ENCODE results near the gene KRTAP5-3.
A peak's percentile ranks its signal among the peaks of the same experiment; 100 is the strongest.
"Not testable (repeated sequence)": the region's sequence is repeated elsewhere in the genome, so short reads cannot be mapped to it uniquely, and the experiment has no call there.

Gene KRTAP5-3

DNA sequence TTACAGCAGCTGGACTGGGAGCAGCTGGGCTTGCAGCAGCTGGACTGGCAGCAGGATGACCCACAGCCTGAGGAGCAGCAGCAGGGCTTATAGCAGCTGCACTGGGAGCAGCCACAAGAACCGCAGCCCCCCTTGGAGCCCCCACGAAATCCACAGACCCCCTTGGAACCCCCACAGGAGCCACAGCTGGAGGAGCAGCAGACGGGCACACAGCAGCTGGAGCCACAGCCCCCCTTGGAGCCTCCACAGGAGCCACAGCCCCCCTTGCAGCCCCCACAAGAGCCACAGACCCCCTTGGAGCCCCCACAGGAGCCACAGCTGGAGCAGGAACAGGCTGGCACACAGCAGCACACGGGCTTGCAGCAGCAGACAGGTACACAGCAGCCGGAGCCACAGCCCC, 362 bp downstream of the KRTAP5-3 start:
- DNase-seq, result not testable (repeated sequence)

GRCh38 chr11:1607156-1607845, 962 bp downstream of the KRTAP5-3 start:
- DNase-seq, result not testable (repeated sequence)

DNA sequence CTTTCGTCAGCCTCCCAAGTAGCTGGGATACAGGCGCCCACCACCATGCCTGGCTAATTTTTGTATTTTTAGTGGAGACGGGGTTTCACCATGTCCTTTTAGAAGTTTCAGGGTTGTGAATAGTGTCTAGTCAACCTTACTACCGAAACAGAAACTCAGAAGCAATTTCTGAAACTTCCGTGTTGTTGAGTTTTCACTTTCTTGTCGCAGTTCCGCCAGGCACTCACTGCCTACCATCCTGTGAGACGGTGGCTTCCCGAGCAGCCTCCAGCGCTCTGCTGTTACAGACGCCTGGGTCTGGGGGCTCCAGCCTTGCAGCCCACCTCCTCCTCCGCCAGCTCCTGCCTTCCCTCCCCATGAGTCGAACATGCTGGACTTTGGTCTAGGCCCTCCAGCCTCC, 2.3 kb downstream of the KRTAP5-3 start:
- not testable (repeated sequence) for DNase-seq

DNA sequence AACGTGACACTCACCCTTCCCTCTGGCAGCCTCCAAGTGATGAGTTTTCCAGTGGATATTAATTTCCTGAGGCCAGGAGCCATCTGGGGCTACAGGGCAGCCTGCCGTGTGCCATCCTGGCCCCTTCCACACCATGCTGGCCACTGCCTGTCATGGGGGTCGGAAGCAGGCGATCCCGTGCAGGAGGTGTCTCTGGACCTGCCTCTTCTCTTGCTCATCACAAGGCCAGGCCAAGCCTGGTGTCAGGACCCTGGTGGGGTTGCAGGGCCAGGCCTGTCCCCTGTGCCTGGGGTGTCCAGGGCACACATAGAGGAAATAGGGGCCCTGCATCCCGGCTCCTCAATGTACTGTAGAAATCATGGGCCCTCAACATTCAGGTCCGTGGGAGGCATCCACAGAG, 3.6 kb downstream of the KRTAP5-3 start:
- DNase-seq, result no peak

DNA sequence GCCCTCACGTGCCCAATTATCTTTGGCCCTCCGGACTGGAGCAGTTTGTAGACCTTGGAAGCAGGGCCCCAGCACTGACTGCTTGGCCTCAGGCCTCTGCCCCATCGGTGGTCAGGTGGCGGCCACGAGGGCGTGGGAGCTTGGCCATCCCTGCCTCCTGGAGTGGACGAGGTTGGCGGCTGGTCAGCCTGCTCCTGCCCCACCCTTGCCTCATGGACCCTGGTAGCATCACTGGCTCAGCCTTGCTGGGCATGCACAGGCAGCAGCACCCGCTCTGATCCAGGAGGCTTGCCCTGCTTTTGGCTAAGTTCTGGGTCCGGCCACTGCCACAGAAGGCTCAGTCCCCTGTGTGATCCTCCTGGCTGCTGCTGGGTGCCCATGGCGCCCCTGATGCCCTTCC, 4.1 kb downstream of the KRTAP5-3 start:
- DNase-seq, result no peak

GRCh38 chr11:1603629-1604028, 4.6 kb downstream of the KRTAP5-3 start:
- no peak for DNase-seq

DNA sequence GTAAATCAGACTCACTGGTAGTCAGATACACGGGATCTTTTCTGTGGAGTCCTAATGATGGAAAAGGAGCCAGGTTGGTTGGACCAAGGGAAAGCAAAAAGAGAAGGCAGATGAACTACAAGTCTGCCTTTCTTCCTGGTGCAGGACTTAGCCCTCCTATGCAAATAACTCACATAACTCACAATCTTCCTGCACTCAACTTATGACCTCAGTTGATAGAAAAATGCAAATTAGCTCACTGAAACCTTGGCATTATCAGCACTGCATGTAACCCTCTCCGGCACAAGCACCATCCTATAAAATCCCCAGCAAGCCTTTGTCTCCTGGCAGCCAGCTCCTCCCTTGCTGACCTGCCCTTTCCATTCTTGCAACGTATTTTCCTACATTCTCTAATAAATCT, 6.6 kb downstream of the KRTAP5-3 start:
- DNase-seq, result not testable (repeated sequence)

DNA sequence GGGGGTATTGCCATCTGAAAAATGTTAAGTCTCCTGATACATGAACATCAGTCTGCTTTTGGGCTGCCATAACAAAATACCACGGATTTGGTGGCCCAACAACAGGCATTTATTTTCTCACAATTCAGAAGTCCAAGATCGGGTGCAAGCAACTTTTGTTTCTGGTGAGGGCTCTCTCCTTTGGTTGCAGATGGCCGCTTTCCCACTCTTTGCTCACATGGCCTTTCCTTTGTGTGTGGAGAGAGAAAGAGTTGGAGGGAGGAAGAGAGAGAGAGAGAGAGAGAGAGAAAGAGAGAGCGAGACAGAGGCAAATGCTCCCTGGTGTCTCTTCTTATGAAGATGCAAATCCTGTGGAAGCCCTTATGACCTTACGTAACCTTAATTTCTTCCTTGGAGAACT, 7.6 kb downstream of the KRTAP5-3 start:
- peak in 4 of 14 donors; percentile 3 to 39 (median 10) for DNase-seq

- no peak for DNase-seq
Observed at GRCh38 chr11:1598816-1599215, 9.4 kb downstream of the KRTAP5-3 start.

GRCh38 chr11:1598406-1598805, 9.9 kb downstream of the KRTAP5-3 start:
- DNase-seq, result not testable (repeated sequence)

DNA sequence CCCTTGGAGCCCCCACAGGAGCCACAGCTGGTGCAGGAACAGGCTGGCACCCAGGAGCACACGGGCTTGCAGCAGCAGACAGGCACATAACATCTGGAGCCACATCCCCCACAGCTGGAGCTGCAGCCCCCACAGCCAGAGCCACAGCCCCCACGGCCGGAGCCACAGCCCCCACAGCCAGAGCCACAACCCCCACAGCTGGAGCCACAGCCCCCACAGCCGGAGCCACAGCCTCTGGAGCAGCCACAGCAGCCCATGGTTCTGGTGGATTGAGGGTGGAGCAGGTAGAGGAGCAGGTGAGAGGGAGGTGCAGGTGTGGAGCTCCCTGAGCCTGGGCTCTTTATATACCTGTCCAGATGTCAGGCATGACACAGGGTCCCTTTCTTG, 10.3 kb downstream of the KRTAP5-3 start, which contains the start of gene KRTAP5-2:
KRTAP5-2 (minus strand) TSS at position 301 of the 387 bp plus-strand sequence; CDS start at position 257, 44 bp downstream.
- no peak for DNase-seq

DNA sequence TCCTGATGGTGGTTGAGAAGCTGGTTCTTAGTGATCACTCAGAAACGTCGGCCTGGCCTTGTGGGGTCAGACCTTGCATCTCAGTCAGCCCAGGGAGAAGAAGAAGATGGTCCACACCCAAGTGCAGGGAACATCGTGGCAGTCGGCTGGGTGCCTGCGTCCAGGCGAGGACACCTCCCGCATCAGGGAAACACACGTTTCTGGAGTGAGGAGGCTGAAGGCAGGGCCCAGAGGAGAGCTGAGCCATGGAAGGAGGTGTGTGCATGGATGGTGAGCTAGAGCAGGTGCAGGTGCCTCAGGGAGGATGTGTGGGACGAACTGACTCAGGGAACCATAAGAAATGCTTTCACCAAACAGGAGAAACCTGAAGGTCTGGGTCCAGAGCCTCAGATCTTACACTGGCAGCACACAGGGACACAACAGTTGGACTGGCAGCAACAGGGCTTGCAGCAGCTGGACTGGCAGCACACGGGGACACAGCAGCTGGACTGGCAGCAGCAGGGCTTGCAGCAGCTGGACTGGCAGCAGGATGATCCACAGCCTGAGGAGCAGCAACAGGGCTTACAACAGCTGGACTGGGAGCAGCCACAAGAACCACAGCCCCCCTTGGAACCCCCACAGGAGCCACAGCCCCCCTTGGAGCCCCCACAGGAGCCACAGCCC, 10.8 kb downstream of the KRTAP5-3 start:
- DNase-seq, result no peak

GRCh38 chr11:1596576-1597121, 11.6 kb downstream of the KRTAP5-3 start:
- peak in 1 of 14 donors; percentile 68 for DNase-seq

DNA sequence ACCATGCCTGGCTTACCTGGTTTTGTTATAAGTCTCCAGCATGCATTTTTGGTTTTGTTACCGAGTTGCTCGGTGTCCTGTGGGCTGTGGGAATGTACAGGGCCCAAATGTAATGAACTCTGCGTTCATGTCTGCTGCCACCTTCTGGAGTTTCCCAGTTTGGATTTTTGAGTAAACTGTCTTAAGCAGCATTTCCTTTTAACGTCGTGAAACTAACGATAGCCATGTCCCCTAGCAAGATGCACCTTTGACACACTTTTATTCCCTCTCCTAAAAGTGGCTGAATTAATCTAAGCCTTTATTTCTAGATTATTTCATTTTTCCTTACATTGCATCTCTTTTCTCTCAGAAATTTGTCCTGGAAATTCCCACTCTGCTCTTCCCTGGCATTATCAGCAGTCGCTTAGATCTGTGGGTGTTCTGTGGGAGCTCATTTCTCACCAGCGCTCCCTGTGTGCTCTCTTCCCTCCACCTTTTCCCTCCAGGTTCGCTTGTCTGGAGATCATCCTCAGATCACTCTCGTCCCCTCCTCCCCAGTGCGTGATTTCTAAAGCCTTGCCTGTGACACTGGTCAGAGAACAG, 12.2 kb downstream of the KRTAP5-3 start:
- peak in 1 of 14 donors; percentile 38 for DNase-seq

GRCh38 chr11:1592628-1593027, 15.6 kb downstream of the KRTAP5-3 start:
- no peak for DNase-seq

GRCh38 chr11:1589996-1590395, 18.3 kb downstream of the KRTAP5-3 start:
- no peak for DNase-seq

- not testable (repeated sequence) for DNase-seq
Observed at GRCh38 chr11:1589191-1589963, 18.9 kb downstream of the KRTAP5-3 start.

GRCh38 chr11:1586699-1587098, 21.6 kb downstream of the KRTAP5-3 start:
- no peak for DNase-seq

DNA sequence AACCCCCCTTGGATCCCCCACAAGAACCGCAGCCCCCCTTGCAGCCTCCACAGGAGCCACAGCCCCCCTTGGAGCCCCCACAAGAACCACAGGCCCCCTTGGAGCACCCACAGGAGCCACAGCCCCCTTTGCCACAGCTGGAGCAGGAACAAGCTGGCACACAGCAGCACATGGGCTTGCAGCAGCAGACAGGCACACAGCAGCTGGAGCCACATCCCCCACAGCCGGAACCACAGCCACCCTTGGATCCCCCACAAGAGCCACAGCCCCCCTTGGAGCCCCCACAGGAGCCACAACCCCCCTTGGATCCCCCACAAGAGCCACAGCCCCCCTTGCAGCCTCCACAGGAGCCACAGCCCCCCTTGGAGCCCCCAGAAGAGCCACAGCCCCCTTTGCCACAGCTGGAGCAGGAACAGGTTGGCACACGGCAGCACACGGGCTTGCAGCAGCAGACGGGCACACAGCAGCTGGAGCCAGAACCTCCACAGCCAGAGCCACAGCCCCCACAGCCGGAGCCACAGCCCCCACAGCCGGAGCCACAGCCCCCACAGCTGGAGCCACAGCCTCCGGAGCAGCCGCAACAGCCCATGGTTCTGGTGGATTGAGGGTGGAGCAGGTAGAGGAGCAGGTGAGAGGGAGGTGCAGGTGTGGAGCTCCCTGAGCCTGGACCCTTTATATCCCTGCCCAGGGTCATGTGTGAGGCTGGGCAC, 23.4 kb downstream of the KRTAP5-3 start, which contains the start of gene KRTAP5-1:
KRTAP5-1 (minus strand) TSS at position 623 of the 710 bp plus-strand sequence; CDS start at position 589, 34 bp downstream.
- DNase-seq, result not testable (repeated sequence)

DNA sequence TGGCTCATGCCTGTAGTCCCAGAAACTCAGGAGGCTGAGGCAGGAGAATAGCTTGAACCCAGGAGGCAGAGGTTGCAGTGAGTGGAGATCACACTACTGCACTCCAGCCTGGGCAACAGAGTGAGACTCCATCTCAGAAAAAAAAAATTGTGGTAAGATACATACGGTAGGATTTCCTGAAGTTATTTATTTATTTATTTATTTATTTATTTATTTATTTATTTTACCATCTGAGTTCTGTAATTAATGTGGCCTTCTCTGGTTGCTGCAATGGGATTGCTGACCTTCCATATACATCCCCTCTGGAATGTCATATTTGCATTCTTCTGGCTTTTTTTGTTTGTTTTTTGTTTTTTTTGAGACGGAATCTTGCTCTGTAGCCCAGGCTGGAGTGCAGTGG, 25.4 kb downstream of the KRTAP5-3 start:
- not testable (repeated sequence) for DNase-seq

GRCh38 chr11:1581976-1582375, 26.3 kb downstream of the KRTAP5-3 start:
- no peak for DNase-seq

GRCh38 chr11:1576825-1577224, 31.4 kb downstream of the KRTAP5-3 start:
- DNase-seq, result no peak

Data from C1 segment of cervical spinal cord (tissue), 14 donors.